Measurements from ENCODE around the gene NIT1. TPM values are rescaled to one million over a fixed set of nuclear protein-coding genes. Genes with fewer than 3 reads are reported as not detected.

Gene NIT1
- total and polyA plus RNA-seq, 2 of the 8 experiments (the other 6 are each of a cell fraction or from before 2014, with no cell fraction given) = 33.0 to 40.4 TPM

Small RNA genes lying within 50 kb of the gene (small RNA-seq; reads per million reads assigned to genes)
- gene RF01225 (ENCODE audit: insufficient read depth) = not detected

Other genes starting within 250 kb of the NIT1 start
- not detected in 2 replicates for gene ITLN1, start 232.9 kb upstream of the NIT1 start, total RNA-seq (2021; fragmentation: NEBNext Ultra II Directional; extraction: Animal tissue kit (Norgen Biotek cat#: 25700))
- not detected in 2 replicates for gene ITLN1, start 232.9 kb upstream of the NIT1 start, polyA plus RNA-seq (2011; rRNA removed)
- 4.7 and 5.6 TPM in 2 replicates for gene ITLN2, start 163.3 kb upstream of the NIT1 start, total RNA-seq (2021; fragmentation: NEBNext Ultra II Directional; extraction: Animal tissue kit (Norgen Biotek cat#: 25700))
- gene ITLN2, start 163.3 kb upstream of the NIT1 start, polyA plus RNA-seq (2011; rRNA removed) = 6.3 and 6.8 TPM in 2 replicates
- gene F11R, start 97.0 kb upstream of the NIT1 start, total RNA-seq (2021; fragmentation: NEBNext Ultra II Directional; extraction: Animal tissue kit (Norgen Biotek cat#: 25700)) = 143 and 159 TPM in 2 replicates
- gene F11R, start 97.0 kb upstream of the NIT1 start, polyA plus RNA-seq (2011; rRNA removed) = 170 and 200 TPM in 2 replicates
- gene TSTD1, start 79.1 kb upstream of the NIT1 start, total RNA-seq (2021; fragmentation: NEBNext Ultra II Directional; extraction: Animal tissue kit (Norgen Biotek cat#: 25700)) = 60.4 and 60.9 TPM in 2 replicates
- gene TSTD1, start 79.1 kb upstream of the NIT1 start, polyA plus RNA-seq (2011; rRNA removed) = 314 and 360 TPM in 2 replicates
- gene USF1, start 72.1 kb upstream of the NIT1 start, total RNA-seq (2021; fragmentation: NEBNext Ultra II Directional; extraction: Animal tissue kit (Norgen Biotek cat#: 25700)) = 68.9 and 74.6 TPM in 2 replicates
- 45.7 and 50.3 TPM in 2 replicates for gene USF1, start 72.1 kb upstream of the NIT1 start, polyA plus RNA-seq (2011; rRNA removed)
- 0.39 and 0.40 TPM in 2 replicates for gene ARHGAP30, start 48.2 kb upstream of the NIT1 start, total RNA-seq (2021; fragmentation: NEBNext Ultra II Directional; extraction: Animal tissue kit (Norgen Biotek cat#: 25700))
- gene ARHGAP30, start 48.2 kb upstream of the NIT1 start, polyA plus RNA-seq (2011; rRNA removed) = 0.27 and 0.50 TPM in 2 replicates
- gene NECTIN4, start 28.5 kb upstream of the NIT1 start, total RNA-seq (2021; fragmentation: NEBNext Ultra II Directional; extraction: Animal tissue kit (Norgen Biotek cat#: 25700)) = 0.19 and 0.29 TPM in 2 replicates
- gene NECTIN4, start 28.5 kb upstream of the NIT1 start, polyA plus RNA-seq (2011; rRNA removed) = 0.71 and 0.86 TPM in 2 replicates
- 4.0 and 6.5 TPM in 2 replicates for gene KLHDC9, start 19.7 kb upstream of the NIT1 start, total RNA-seq (2021; fragmentation: NEBNext Ultra II Directional; extraction: Animal tissue kit (Norgen Biotek cat#: 25700))
- 15.6 and 18.0 TPM in 2 replicates for gene KLHDC9, start 19.7 kb upstream of the NIT1 start, polyA plus RNA-seq (2011; rRNA removed)
- gene PFDN2, start 68 bp upstream of the NIT1 start, total RNA-seq (2021; fragmentation: NEBNext Ultra II Directional; extraction: Animal tissue kit (Norgen Biotek cat#: 25700)) = 71.2 and 74.7 TPM in 2 replicates
- gene PFDN2, start 68 bp upstream of the NIT1 start, polyA plus RNA-seq (2011; rRNA removed) = 66.2 and 69.6 TPM in 2 replicates
- 42.0 and 42.6 TPM in 2 replicates for gene DEDD, start 14.6 kb downstream of the NIT1 start, total RNA-seq (2021; fragmentation: NEBNext Ultra II Directional; extraction: Animal tissue kit (Norgen Biotek cat#: 25700))
- 55.9 and 61.7 TPM in 2 replicates for gene DEDD, start 14.6 kb downstream of the NIT1 start, polyA plus RNA-seq (2011; rRNA removed)
- gene UFC1, start 35.9 kb downstream of the NIT1 start, total RNA-seq (2021; fragmentation: NEBNext Ultra II Directional; extraction: Animal tissue kit (Norgen Biotek cat#: 25700)) = 67.8 and 71.0 TPM in 2 replicates
- gene UFC1, start 35.9 kb downstream of the NIT1 start, polyA plus RNA-seq (2011; rRNA removed) = 60.2 and 102 TPM in 2 replicates
- gene USP21, start 41.4 kb downstream of the NIT1 start, total RNA-seq (2021; fragmentation: NEBNext Ultra II Directional; extraction: Animal tissue kit (Norgen Biotek cat#: 25700)) = 23.9 and 28.2 TPM in 2 replicates
- 36.3 and 53.5 TPM in 2 replicates for gene USP21, start 41.4 kb downstream of the NIT1 start, polyA plus RNA-seq (2011; rRNA removed)
- gene PPOX, start 48.3 kb downstream of the NIT1 start, total RNA-seq (2021; fragmentation: NEBNext Ultra II Directional; extraction: Animal tissue kit (Norgen Biotek cat#: 25700)) = 32.1 and 40.4 TPM in 2 replicates
- gene PPOX, start 48.3 kb downstream of the NIT1 start, polyA plus RNA-seq (2011; rRNA removed) = 37.7 and 39.4 TPM in 2 replicates
- gene B4GALT3, start 59.4 kb downstream of the NIT1 start, total RNA-seq (2021; fragmentation: NEBNext Ultra II Directional; extraction: Animal tissue kit (Norgen Biotek cat#: 25700)) = 42.3 and 45.5 TPM in 2 replicates
- 43.0 and 61.2 TPM in 2 replicates for gene B4GALT3, start 59.4 kb downstream of the NIT1 start, polyA plus RNA-seq (2011; rRNA removed)
- 7.2 and 12.4 TPM in 2 replicates for gene ADAMTS4, start 80.9 kb downstream of the NIT1 start, total RNA-seq (2021; fragmentation: NEBNext Ultra II Directional; extraction: Animal tissue kit (Norgen Biotek cat#: 25700))
- 4.6 and 6.4 TPM in 2 replicates for gene ADAMTS4, start 80.9 kb downstream of the NIT1 start, polyA plus RNA-seq (2011; rRNA removed)
- 88.7 and 95.1 TPM in 2 replicates for gene NDUFS2, start 84.3 kb downstream of the NIT1 start, total RNA-seq (2021; fragmentation: NEBNext Ultra II Directional; extraction: Animal tissue kit (Norgen Biotek cat#: 25700))
- gene NDUFS2, start 84.3 kb downstream of the NIT1 start, polyA plus RNA-seq (2011; rRNA removed) = 100 and 113 TPM in 2 replicates
- gene FCER1G, start 97.2 kb downstream of the NIT1 start, total RNA-seq (2021; fragmentation: NEBNext Ultra II Directional; extraction: Animal tissue kit (Norgen Biotek cat#: 25700)) = 0.86 TPM in 1 of 2 replicates, not detected in the other
- 0.85 and 1.6 TPM in 2 replicates for gene FCER1G, start 97.2 kb downstream of the NIT1 start, polyA plus RNA-seq (2011; rRNA removed)
- not detected in 2 replicates for gene APOA2, start 105.5 kb downstream of the NIT1 start, total RNA-seq (2021; fragmentation: NEBNext Ultra II Directional; extraction: Animal tissue kit (Norgen Biotek cat#: 25700))
- 0.41 TPM in 1 of 2 replicates, not detected in the other for gene APOA2, start 105.5 kb downstream of the NIT1 start, polyA plus RNA-seq (2011; rRNA removed)
- 13.8 and 15.0 TPM in 2 replicates for gene TOMM40L, start 108.0 kb downstream of the NIT1 start, total RNA-seq (2021; fragmentation: NEBNext Ultra II Directional; extraction: Animal tissue kit (Norgen Biotek cat#: 25700))
- gene TOMM40L, start 108.0 kb downstream of the NIT1 start, polyA plus RNA-seq (2011; rRNA removed) = 11.4 and 14.2 TPM in 2 replicates
- gene NR1I3, start 120.1 kb downstream of the NIT1 start, total RNA-seq (2021; fragmentation: NEBNext Ultra II Directional; extraction: Animal tissue kit (Norgen Biotek cat#: 25700)) = not detected in 2 replicates
- gene NR1I3, start 120.1 kb downstream of the NIT1 start, polyA plus RNA-seq (2011; rRNA removed) = not detected in 2 replicates
- gene PCP4L1, start 140.6 kb downstream of the NIT1 start, total RNA-seq (2021; fragmentation: NEBNext Ultra II Directional; extraction: Animal tissue kit (Norgen Biotek cat#: 25700)) = 1.0 and 1.9 TPM in 2 replicates
- 0.41 and 0.55 TPM in 2 replicates for gene PCP4L1, start 140.6 kb downstream of the NIT1 start, polyA plus RNA-seq (2011; rRNA removed)
- 4.1 and 6.1 TPM in 2 replicates for gene MPZ, start 191.9 kb downstream of the NIT1 start, total RNA-seq (2021; fragmentation: NEBNext Ultra II Directional; extraction: Animal tissue kit (Norgen Biotek cat#: 25700))
- 5.1 and 8.1 TPM in 2 replicates for gene MPZ, start 191.9 kb downstream of the NIT1 start, polyA plus RNA-seq (2011; rRNA removed)
- 216 and 224 TPM in 2 replicates for gene SDHC, start 196.3 kb downstream of the NIT1 start, total RNA-seq (2021; fragmentation: NEBNext Ultra II Directional; extraction: Animal tissue kit (Norgen Biotek cat#: 25700))
- gene SDHC, start 196.3 kb downstream of the NIT1 start, polyA plus RNA-seq (2011; rRNA removed) = 251 and 305 TPM in 2 replicates
- not detected in 2 replicates for gene CFAP126, start 249.8 kb downstream of the NIT1 start, total RNA-seq (2021; fragmentation: NEBNext Ultra II Directional; extraction: Animal tissue kit (Norgen Biotek cat#: 25700))
- gene CFAP126, start 249.8 kb downstream of the NIT1 start, polyA plus RNA-seq (2011; rRNA removed) = not detected in 2 replicates

Measured in H1 (cell line).